ENCODE data around the gene FOSB.
A peak's percentile ranks its signal among the peaks of the same experiment; 100 is the strongest.
"Not testable (repeated sequence)": the region's sequence is repeated elsewhere in the genome, so short reads cannot be mapped to it uniquely, and the experiment has no call there.

The FOSB gene

GRCh38 chr19:45467456-45468158, at the start of gene FOSB:
Gene FOSB, plus strand, starts transcription at chr19:45467996. Its CDS starts 591 bp downstream, at chr19:45468587.
- DNase-seq (ENCODE audit: low read depth in 2 of 2) = peak; percentile 86 to 92

DNA sequence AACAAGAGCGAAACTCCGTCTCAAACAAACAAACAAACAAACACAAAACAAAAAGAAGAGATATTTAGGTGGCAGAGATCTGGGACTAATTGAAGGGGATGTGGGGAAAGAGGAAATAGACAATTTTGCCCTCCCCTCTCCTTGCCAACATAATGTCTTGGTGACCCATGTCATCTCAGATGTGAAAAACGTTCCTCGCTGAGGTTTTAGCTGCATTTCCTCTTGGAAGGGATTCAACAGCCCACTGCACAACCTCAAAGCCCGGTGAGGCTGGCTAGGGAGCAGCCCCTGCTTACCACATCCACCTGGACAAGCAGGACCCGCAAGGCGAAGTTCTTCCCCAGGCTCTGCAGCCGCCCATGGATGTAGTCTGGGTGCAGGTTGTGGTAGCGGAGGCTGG, 49.0 kb upstream of the FOSB start:
- DNase-seq (ENCODE audit: low read depth in 2 of 2) = no peak

- no peak for DNase-seq (ENCODE audit: low read depth in 2 of 2)
Measured at GRCh38 chr19:45419396-45419795, 48.4 kb upstream of the FOSB start.

- DNase-seq (ENCODE audit: low read depth in 2 of 2) = no peak
Measured at GRCh38 chr19:45419895-45420294, 47.9 kb upstream of the FOSB start.

GRCh38 chr19:45420356-45420755, 47.4 kb upstream of the FOSB start:
- DNase-seq (ENCODE audit: low read depth in 2 of 2) = no peak

GRCh38 chr19:45420871-45421270, 46.9 kb upstream of the FOSB start:
- no peak for DNase-seq (ENCODE audit: low read depth in 2 of 2)

DNA sequence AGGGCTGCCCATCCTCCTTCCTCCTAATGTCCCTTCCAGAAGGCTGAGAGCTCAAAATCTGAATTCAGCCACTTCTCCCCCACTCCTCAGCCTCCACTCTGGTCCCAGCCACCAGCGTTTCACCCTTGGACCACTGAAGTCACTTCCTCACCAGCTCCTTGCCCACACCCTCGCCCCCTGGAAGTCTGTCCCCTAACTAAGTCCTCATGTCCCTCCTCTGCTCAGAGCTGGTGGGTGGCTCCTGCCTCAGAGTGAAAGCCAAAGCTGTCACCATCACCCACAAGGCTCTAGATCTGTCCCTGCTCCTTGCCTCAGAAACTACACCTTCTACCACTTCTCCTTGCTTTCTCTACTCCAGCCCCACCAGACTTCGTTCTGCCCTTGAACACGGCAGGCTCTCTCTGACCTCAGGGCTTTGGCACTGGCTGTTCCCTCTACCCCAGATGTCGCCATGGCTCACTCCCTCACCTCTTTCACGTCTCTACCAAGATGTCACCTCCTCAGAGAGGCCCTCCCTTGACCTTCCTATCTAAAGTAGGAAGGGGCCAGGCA, 45.8 kb upstream of the FOSB start:
- no peak for DNase-seq (ENCODE audit: low read depth in 2 of 2)

GRCh38 chr19:45423033-45423588, 44.7 kb upstream of the FOSB start:
- DNase-seq (ENCODE audit: low read depth in 2 of 2) = peak; percentile 82 to 90

GRCh38 chr19:45423589-45424190, 44.1 kb upstream of the FOSB start, which contains the start of gene ERCC1:
Gene ERCC1, minus strand, starts transcription at chr19:45423917. Its CDS starts 543 bp downstream, at chr19:45423374.
- peak; percentile 54 to 61 for DNase-seq (ENCODE audit: low read depth in 2 of 2)

DNA sequence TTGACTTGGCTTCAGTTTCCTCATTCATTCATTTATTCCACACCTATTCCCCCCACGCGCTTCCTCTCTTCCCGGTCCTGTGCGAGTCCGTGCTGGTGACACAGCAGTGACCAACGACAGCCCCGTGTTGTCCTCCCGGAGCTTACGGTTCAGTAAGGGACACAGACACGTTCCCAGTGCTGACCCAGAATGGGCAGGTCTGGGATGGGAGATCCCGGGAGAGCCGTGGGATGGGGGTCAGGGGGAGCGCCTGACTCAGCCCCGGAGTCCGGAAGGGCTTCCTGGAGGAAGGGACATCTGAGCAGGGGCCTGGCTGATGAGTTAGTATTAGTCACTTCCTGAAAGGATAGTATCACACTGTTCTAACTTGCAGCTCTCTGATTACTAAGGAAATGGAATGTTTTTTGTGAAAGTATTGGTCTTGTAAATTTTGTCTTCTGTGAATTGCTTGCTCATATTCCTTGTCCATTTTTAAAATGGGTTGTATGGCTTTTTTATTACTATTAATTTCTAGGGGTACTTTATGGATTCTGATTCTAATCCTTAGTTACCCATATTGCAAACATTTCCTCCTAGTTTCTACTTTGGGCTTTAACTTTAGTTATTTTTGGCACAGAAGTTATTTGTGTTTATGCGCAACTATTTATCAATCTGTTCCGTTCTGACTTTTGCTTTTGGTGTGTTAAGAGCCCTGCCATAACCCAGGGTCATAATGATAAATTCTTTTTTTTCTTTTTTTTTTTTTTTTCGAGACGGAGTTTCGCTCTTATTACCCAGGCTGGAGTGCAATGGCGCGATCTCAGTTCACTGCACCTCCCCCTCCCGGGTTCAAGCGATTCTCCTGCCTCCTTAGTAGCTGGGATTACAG, 43.4 kb upstream of the FOSB start:
- no peak for DNase-seq (ENCODE audit: low read depth in 2 of 2)

DNA sequence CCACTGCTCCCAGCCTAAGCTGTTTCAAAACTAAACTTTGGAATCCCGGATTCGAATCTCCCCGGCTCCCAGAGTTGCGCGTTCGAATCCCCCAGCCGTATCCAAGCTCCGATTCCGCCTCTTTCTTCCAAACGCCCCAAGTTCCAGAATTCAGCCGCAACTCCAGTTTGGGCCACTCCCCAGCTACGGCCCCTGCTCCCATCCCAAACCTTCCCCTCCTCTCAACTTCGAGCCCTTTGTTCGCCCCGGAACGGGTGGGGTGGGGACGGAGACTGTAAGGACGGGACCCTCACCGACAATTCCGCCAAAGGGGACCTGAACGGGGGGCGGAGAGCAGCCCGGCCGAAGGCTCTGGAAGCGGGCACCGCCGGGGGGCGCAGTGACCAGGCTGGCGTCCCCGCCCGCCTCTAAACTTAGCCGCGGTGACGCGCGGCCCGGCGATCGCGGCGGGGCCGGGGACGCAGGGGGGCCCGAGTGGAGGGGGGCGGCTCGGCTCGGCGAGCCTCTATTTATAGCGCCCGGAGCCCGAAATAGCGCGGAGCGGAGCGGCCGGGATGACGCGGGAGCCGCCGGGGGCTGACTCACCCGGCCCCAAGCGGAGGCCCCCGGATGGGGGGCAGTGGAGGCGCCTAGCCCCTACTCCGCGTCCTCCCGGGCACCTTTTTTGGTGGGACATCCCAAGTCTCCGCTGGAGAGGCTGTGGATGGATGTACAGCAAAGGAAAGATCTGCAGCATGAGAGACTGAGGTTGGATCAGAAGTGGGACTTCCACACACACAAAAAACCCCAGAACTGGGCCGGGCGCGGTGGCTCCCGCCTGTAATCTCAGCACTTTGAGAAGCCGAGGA, 39.2 kb upstream of the FOSB start:
- DNase-seq (ENCODE audit: low read depth in 2 of 2) = no peak

DNA sequence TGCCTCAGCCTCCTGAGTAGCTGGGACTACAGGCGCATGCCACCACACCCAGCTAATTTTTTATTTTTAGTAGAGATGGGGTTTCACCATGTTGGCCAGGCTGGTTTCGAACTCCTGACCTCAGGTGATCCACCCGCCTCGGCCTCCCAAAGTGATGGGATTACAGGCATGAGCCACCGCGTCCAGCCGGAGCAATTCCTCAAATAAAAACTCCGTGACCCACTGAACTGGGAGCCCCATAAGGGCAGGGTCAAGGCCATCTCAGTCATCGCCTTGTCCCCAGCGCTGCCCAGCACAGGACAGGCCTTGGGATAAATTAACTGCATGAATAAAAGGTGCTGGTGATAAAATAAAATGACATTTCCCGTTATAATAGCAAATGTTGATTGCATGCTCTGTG, 37.9 kb upstream of the FOSB start:
- not testable (repeated sequence) for DNase-seq (ENCODE audit: low read depth in 2 of 2)

GRCh38 chr19:45431008-45431407, 36.8 kb upstream of the FOSB start:
- DNase-seq (ENCODE audit: low read depth in 2 of 2) = not testable (repeated sequence)

- DNase-seq (ENCODE audit: low read depth in 2 of 2) = not testable (repeated sequence)
Measured at GRCh38 chr19:45432543-45432942, 35.3 kb upstream of the FOSB start.

DNA sequence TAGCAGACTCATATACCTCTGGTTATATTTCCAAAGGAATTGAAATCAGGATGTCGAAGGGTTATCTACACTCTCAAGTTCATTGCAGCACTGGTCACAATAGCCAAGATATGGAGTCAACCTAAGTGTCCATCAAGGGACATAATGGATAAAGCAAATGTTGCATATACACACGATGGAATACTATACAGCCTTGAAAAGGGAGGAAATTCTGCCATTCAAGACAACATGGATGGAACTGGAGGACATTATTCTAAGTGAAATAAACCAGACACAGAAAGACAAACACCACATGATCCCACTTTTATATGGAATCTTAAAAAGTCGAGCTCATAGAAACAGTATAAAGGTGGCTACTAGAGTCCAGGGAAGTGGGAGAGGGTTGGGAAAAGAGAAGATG, 30.5 kb upstream of the FOSB start:
- DNase-seq (ENCODE audit: low read depth in 2 of 2) = no peak

DNA sequence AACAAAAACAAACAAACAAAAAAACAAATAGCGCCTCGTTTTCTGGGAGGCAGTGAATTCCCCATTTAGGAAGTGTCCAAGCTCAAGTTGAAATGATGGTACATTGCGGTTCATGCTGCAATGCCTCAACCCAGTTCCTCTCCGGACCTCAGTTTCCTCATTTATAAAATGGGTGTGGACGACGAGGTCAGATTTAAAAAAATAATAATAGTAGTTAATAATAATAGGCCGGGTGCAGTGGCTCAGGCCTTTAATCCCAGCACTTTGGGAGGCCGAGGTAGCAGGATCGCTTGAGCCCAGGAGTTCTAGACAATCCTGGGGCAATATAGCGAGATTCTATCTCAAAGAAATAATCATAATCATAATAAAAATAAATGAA, 28.6 kb upstream of the FOSB start:
- no peak for DNase-seq (ENCODE audit: low read depth in 2 of 2)

DNA sequence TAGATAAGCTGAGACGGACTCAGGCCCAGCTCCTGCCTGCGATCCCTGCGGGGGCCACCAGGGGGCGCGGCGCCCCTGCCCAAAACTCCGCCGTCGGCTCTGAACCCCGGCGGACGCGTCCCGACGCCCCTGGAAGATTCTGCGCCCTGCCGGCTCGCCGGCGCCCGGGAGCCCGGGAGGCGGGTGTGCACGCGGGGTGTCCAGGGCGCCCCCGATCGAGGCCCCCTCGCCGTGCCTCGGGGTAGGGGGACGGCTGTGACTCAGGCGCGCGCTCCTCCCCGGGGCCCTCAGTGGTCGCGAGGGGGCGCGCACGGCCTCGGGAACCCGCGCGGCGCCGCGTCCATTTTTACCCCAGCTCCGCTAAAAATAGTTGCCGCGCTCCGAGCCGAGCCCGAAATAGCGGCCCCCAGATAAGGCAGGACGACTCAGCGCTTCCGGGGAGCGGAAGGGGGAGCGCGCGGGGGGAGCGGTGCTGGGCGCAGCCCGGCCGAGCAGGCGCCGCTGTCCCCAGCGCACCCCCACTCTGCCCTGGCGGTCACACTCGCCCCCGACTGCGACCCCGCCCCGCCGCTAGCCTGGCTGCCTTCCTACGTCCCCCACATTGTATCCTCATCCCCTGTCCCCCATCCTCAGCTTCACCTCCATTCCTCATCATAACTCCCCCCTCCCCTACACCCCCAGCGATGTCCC, 28.1 kb upstream of the FOSB start:
- peak; percentile 54 to 76 for DNase-seq (ENCODE audit: low read depth in 2 of 2)

DNA sequence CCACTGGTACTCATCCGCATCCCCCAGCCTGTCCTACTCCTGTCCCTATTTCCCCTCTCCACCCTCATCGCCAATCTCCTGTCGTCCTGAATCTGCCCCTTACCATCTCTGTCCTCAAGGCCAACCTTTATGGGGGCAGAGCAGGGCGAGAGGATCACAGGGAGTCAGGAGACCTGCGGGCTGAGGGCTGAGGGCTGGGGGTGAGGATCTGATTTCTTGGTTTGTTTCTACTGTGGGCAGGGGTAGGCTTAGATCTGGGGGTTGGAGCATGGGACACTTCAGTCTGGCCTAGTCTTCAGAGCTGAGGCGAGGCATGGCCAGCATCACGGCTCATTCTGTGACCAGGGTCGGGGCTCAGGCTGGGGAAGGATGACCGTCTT, 27.5 kb upstream of the FOSB start:
- DNase-seq (ENCODE audit: low read depth in 2 of 2) = no peak

GRCh38 chr19:45440873-45441654, 26.7 kb upstream of the FOSB start:
- no peak for DNase-seq (ENCODE audit: low read depth in 2 of 2)

DNA sequence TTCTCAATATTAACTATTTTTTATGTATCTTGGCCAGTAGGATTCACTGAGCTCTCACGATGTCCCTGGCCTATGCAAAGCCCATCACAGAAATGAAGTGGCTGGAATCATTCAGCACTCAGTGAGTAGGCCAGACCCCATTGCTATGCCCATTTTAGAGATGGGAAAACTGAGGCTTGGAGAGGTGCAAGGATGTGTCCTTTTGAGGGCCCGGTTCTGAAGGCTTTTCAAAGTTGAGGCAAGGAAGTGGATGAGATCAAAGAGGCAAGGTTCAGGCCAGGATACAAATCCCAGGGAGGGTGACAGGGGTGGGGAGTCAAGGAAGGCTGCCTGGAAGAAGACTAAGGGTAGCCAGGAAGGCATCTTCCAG, 25.4 kb upstream of the FOSB start:
- no peak for DNase-seq (ENCODE audit: low read depth in 2 of 2)

Measured in stimulated activated CD4-positive, alpha-beta T cell treated with anti-CD3 and anti-CD28 coated beads, Interleukin-15, amount 100 ng/mL, for 48 hours (primary cell).